ENCODE data around the gene RNF144A. TPM values are rescaled to one million over a fixed set of nuclear protein-coding genes. Genes with fewer than 3 reads are reported as not detected.

RNF144A gene
- total and polyA plus RNA-seq, 2 experiments from 2014 or later: 6.3 to 24.1 TPM

GRCh38 chr2:7014174-7014640 lies 97.0 kb downstream of the RNF144A start:
- H3K9me3 ChIP-seq (ENCODE audit: low read depth): no peaks in the 10 kb centered on the region
- DNase-seq (ENCODE audit: low read depth in 1 of 2, low spot score in 1 of 2): peak; percentile 29 to 51
- no peak overlapping the region for H3K4me3 ChIP-seq
- H3K27me3 ChIP-seq: no peaks in the 10 kb centered on the region
- no peaks in the 10 kb centered on the region for H3K36me3 ChIP-seq
- TF ChIP-seq CTCF (IDR thresholded peaks at IDR 0.05; ENCODE audit: low read depth, low read length): peak; percentile 66
- peaks cover 26% of the 10 kb centered on the region for H3K4me1 ChIP-seq (ENCODE audit: low read depth)
- no peak overlapping the region for H3K27ac ChIP-seq

GRCh38 chr2:7015007-7015950 lies 98.1 kb downstream of the RNF144A start:
- no peak for TF ChIP-seq CTCF (IDR thresholded peaks at IDR 0.05; ENCODE audit: low read depth, low read length)
- Histone ChIP-seq H3K4me1 (ENCODE audit: low read depth) (peaks cover 33% of the 10 kb centered on the region), H3K27me3 (no peaks in the 10 kb centered on the region), H3K27ac (peak overlapping the region; percentile 83), H3K36me3 (no peaks in the 10 kb centered on the region), H3K4me3 (no peak overlapping the region), H3K9me3 (ENCODE audit: low read depth) (no peaks in the 10 kb centered on the region)
- DNase-seq (ENCODE audit: low read depth in 1 of 2, low spot score in 1 of 2): peak in 1 of 2 donors; percentile 66

- Histone ChIP-seq H3K27ac (peak overlapping the region; percentile 83), H3K9me3 (ENCODE audit: low read depth) (no peaks in the 10 kb centered on the region), H3K27me3 (no peaks in the 10 kb centered on the region), H3K4me1 (ENCODE audit: low read depth) (peaks cover 33% of the 10 kb centered on the region), H3K36me3 (no peaks in the 10 kb centered on the region), H3K4me3 (no peak overlapping the region)
- no peak for DNase-seq (ENCODE audit: low read depth in 1 of 2, low spot score in 1 of 2)
- no peak for TF ChIP-seq CTCF (IDR thresholded peaks at IDR 0.05; ENCODE audit: low read depth, low read length)
These were observed 98.9 kb downstream of the RNF144A start for GRCh38 chr2:7016148-7016547.

- H3K27ac ChIP-seq: peak overlapping the region; percentile 83
- no peak overlapping the region for H3K4me3 ChIP-seq
- no peaks in the 10 kb centered on the region for H3K9me3 ChIP-seq (ENCODE audit: low read depth)
- TF ChIP-seq CTCF (IDR thresholded peaks at IDR 0.05; ENCODE audit: low read depth, low read length): no peak
- H3K4me1 ChIP-seq (ENCODE audit: low read depth): peaks cover 33% of the 10 kb centered on the region
- no peak for DNase-seq (ENCODE audit: low read depth in 1 of 2, low spot score in 1 of 2)
- H3K36me3 ChIP-seq: no peaks in the 10 kb centered on the region
- H3K27me3 ChIP-seq: no peaks in the 10 kb centered on the region
These were observed 99.5 kb downstream of the RNF144A start for GRCh38 chr2:7016601-7017211.

GRCh38 chr2:7017671-7018281 lies 100.6 kb downstream of the RNF144A start:
- Histone ChIP-seq H3K4me3 (no peak overlapping the region), H3K36me3 (no peaks in the 10 kb centered on the region), H3K4me1 (ENCODE audit: low read depth) (peaks cover 33% of the 10 kb centered on the region), H3K27ac (no peak overlapping the region), H3K9me3 (ENCODE audit: low read depth) (no peaks in the 10 kb centered on the region), H3K27me3 (no peaks in the 10 kb centered on the region)
- DNase-seq (ENCODE audit: low read depth in 1 of 2, low spot score in 1 of 2): no peak
- no peak for TF ChIP-seq CTCF (IDR thresholded peaks at IDR 0.05; ENCODE audit: low read depth, low read length)
